Measurements from ENCODE around the gene CDK5RAP1. TPM values are rescaled to one million over a fixed set of nuclear protein-coding genes. Genes with fewer than 3 reads are reported as not detected.

CDK5RAP1 gene
- total and polyA plus RNA-seq, 2 of the 4 experiments (the other 2 are of a cell fraction): 23.9 to 28.1 TPM

DNA sequence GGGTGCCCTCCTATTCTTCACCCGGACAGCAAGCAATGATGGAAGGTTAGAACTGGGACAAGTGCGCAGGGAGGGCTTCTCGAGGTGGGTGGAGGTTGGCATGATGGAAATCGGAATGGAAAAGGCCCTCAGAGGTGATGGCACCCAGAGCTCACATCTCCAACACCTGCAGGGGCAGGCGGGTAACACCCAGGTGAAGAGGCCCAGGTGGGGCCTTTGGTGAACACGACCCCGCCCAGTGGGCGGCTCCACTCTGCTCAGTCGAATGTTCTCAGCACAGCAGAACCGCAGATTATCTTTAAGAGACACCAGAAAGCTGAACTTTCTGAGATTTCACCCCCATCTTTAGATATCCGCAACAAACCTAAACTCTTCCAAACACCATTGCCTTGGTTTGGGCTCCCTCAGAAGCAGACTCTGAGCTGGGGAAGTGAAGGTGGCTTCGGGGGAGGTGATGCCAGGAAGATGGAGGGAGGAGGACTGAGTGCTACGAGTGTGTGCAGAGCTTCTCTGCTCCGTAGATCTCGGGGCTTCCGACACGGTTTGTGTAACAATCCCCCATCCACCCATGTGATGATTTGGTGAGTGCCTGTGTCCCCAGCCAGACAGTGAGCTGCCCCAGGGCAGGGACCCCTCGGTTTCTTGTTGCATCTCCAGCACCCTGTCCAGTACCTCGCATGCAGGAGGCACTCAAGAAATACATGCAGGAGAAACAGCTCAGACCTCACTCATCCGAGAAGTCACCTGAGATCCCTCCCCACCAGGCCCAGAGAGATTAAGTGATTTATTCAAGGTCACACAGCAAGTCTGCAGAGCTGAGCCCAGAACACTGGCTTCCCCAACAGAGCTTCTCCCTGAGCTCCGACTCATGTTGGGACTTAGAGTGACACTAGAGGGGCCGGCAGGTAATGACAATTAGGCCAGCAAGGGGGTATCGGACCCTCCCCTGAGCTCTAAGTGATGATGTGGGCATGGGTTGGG, 72.9 kb downstream of the CDK5RAP1 start:
- Histone ChIP-seq H2AFZ (replicated peaks; ENCODE audit: low read length, poor library complexity) (no peak overlapping the region), H3K9me1 (ENCODE audit: insufficient read depth, low read length) (no peaks in the 10 kb centered on the region), H3K56ac (ENCODE audit: extremely low read depth, insufficient read depth, low read length) (no peak overlapping the region), H4K20me1 (ENCODE audit: insufficient read depth, low read length) (no peaks in the 10 kb centered on the region), H3K36me3 (ENCODE audit: control insufficient read depth, insufficient read depth, low read length) (no peaks in the 10 kb centered on the region), H2BK120ac (ENCODE audit: low read depth, low read length) (no peak overlapping the region), H4K91ac (ENCODE audit: insufficient read depth, low read depth, low read length) (no peak overlapping the region), H3K9ac (ENCODE audit: low read depth, low read length) (no peak overlapping the region), H3K14ac (replicated peaks; ENCODE audit: low read depth, low read length) (no peak overlapping the region), H3K27me3 (ENCODE audit: control insufficient read depth, insufficient read depth, low read length) (peaks cover 57% of the 10 kb centered on the region), H3K4me2 (ENCODE audit: low read depth, low read length) (no peak overlapping the region), H2AK9ac (replicated peaks; ENCODE audit: low read depth, low read length, poor library complexity) (no peak overlapping the region), H3K4me3 (ENCODE audit: insufficient read depth, low read depth, low read length) (no peak overlapping the region), H4K5ac (ENCODE audit: low read depth, low read length) (no peak overlapping the region), H3K79me1 (ENCODE audit: low read depth in 1 of 2, low read length in 2 of 2) (no peaks in the 10 kb centered on the region), H2BK20ac (ENCODE audit: low read depth, low read length) (no peak overlapping the region), H2AK5ac (ENCODE audit: low read depth, low read length) (no peak overlapping the region), H4K8ac (ENCODE audit: low read depth in 2 of 2, low read length in 2 of 2) (no peak overlapping the region), H3K27ac (ENCODE audit: insufficient read depth, low read length) (no peak overlapping the region), H3K4ac (ENCODE audit: low read depth, low read length) (no peak overlapping the region), H2BK5ac (ENCODE audit: low read depth, low read length, poor library complexity, severe bottlenecking) (no peak overlapping the region), H3K23ac (ENCODE audit: low read depth, low read length) (no peak overlapping the region), H2BK15ac (ENCODE audit: low read depth, low read length) (no peak overlapping the region), H3K9me3 (ENCODE audit: control insufficient read depth, insufficient read depth, low read length) (no peaks in the 10 kb centered on the region), H3K4me1 (ENCODE audit: control insufficient read depth, insufficient read depth, low read length) (no peaks in the 10 kb centered on the region), H3K18ac (ENCODE audit: low read depth, low read length) (no peak overlapping the region)
- CTCF ChIA-PET: no interaction called here
- no TSS peak for BruUV-seq (replicated peaks)
- ATAC-seq (ENCODE audit: low read depth): no peak
- intact Hi-C loops (cut with micrococcal nuclease) (no loop called here), in situ Hi-C loops (cut with MboI; ENCODE audit: low sequenced_read_pairs) (no loop called here), dilution Hi-C loops (cut with HindIII; ENCODE audit: low sequenced_read_pairs, unreplicated experiment) (no loop called here)
- TF ChIP-seq MXI1 (IDR thresholded peaks at IDR 0.05; ENCODE audit: borderline replicate concordance, low read depth, low read length): no peak
- TF ChIP-seq FOS (IDR thresholded peaks at IDR 0.05; ENCODE audit: low read depth, low read length): no peak
- TF ChIP-seq RCOR1 (IDR thresholded peaks at IDR 0.05; ENCODE audit: insufficient replicate concordance, low read length): no peak
- TF ChIP-seq, protein P1, sequence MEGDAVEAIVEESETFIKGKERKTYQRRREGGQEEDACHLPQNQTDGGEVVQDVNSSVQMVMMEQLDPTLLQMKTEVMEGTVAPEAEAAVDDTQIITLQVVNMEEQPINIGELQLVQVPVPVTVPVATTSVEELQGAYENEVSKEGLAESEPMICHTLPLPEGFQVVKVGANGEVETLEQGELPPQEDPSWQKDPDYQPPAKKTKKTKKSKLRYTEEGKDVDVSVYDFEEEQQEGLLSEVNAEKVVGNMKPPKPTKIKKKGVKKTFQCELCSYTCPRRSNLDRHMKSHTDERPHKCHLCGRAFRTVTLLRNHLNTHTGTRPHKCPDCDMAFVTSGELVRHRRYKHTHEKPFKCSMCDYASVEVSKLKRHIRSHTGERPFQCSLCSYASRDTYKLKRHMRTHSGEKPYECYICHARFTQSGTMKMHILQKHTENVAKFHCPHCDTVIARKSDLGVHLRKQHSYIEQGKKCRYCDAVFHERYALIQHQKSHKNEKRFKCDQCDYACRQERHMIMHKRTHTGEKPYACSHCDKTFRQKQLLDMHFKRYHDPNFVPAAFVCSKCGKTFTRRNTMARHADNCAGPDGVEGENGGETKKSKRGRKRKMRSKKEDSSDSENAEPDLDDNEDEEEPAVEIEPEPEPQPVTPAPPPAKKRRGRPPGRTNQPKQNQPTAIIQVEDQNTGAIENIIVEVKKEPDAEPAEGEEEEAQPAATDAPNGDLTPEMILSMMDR (conservative IDR thresholded peaks at IDR 0.05; ENCODE audit: low read depth, low read length): no peak
- no peak for TF ChIP-seq CEBPB (IDR thresholded peaks at IDR 0.05; ENCODE audit: low read depth, low read length)
- TF ChIP-seq MAZ (IDR thresholded peaks at IDR 0.05; ENCODE audit: borderline replicate concordance, low read depth, low read length): no peak
- TF ChIP-seq, protein P2, sequence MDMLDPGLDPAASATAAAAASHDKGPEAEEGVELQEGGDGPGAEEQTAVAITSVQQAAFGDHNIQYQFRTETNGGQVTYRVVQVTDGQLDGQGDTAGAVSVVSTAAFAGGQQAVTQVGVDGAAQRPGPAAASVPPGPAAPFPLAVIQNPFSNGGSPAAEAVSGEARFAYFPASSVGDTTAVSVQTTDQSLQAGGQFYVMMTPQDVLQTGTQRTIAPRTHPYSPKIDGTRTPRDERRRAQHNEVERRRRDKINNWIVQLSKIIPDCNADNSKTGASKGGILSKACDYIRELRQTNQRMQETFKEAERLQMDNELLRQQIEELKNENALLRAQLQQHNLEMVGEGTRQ (IDR thresholded peaks at IDR 0.05; ENCODE audit: low read depth, low read length): no peak
- TF ChIP-seq POLR2A (IDR thresholded peaks at IDR 0.05; ENCODE audit: low read depth, low read length): no peak
- TF ChIP-seq RFX5 (IDR thresholded peaks at IDR 0.05; ENCODE audit: low read depth, low read length): no peak
- TF ChIP-seq SMC3 (IDR thresholded peaks at IDR 0.05; ENCODE audit: low read depth, low read length): no peak
- no peak for DNase-seq
- WGBS, 2 experiments (ENCODE audit: extremely low coverage in 2 of 2, insufficient read length in 1 of 2): no CpG with 5 or more reads among the region's 23 CpGs
- POLR2A ChIA-PET (ENCODE audit: unreplicated experiment): no interaction called here

Data from IMR-90 (cell line).